ENCODE measurements around the gene LYRM9. TPM values are rescaled to one million over a fixed set of nuclear protein-coding genes. Genes with fewer than 3 reads are reported as not detected.
"Not testable (repeated sequence)": the region's sequence is repeated elsewhere in the genome, so short reads cannot be mapped to it uniquely, and the experiment has no call there.

The LYRM9 gene
- total and polyA plus RNA-seq, 9 of the 15 experiments (the other 6 are each of a cell fraction or from before 2014, with no cell fraction given) = 0.98 to 4.7 (median 1.8) TPM

- H3K4me2 ChIP-seq (ENCODE audit: insufficient read depth, low read length); H4K20me1 ChIP-seq (replicated peaks; ENCODE audit: control insufficient read depth, insufficient read depth, low read length); in situ Hi-C loops (cut with MboI); H3K9ac ChIP-seq (ENCODE audit: insufficient read depth in 1 of 2, low read depth in 2 of 2, low read length in 2 of 2); H3K27ac ChIP-seq (ENCODE audit: extremely low read depth, low read depth, low read length); BruUV-seq (replicated peaks); intact Hi-C loops (cut with micrococcal nuclease); H3K9me1 ChIP-seq (ENCODE audit: control insufficient read depth, insufficient read depth, low read length); H3K79me2 ChIP-seq (ENCODE audit: control insufficient read depth, insufficient read depth, low read length); DNase-seq (ENCODE audit: extremely low read depth in 1 of 4, low spot score in 3 of 4); H3K36me3 ChIP-seq (ENCODE audit: control insufficient read depth, insufficient read depth, low read length); H3K4me3 ChIP-seq; H3K27me3 ChIP-seq (ENCODE audit: control insufficient read depth in 2 of 2, insufficient read depth in 2 of 2, low read length in 2 of 2); ATAC-seq; POLR2A ChIA-PET; H3K4me1 ChIP-seq (replicated peaks in 1 of 2; ENCODE audit: control insufficient read depth in 2 of 2, insufficient read depth in 2 of 2, low read length in 2 of 2); CTCF ChIA-PET (ENCODE audit: low intra/inter-chr PET ratio); H3K9me3 ChIP-seq (replicated peaks; ENCODE audit: control insufficient read depth, insufficient read depth, low read depth, low read length); H2AFZ ChIP-seq (ENCODE audit: low read depth, low read length): not testable (repeated sequence)
- FAIRE-seq = peak; percentile 81
- WGBS (ENCODE audit: insufficient coverage, low coverage, missing lambda C conversion rate) = no CpG with 5 or more reads among the region's 2 CpGs
These were observed 63.9 kb downstream of the LYRM9 start for GRCh38 chr17:27829143-27829711.

Other genes starting within 250 kb of the LYRM9 start
- gene NOS2, start 92.8 kb downstream of the LYRM9 start, total RNA-seq (2014; rRNA removed) = not detected in 2 replicates
- not detected in 2 replicates for gene NOS2, start 92.8 kb downstream of the LYRM9 start, total RNA-seq (2014; rRNA removed; fragmentation: Illumina TruSeq; extraction: Trizol)
- not detected in 2 replicates for gene NOS2, start 92.8 kb downstream of the LYRM9 start, total RNA-seq (2015; rRNA removed; fragmentation: Illumina TruSeq; extraction: Trizol)
- not detected in 2 replicates for gene NOS2, start 92.8 kb downstream of the LYRM9 start, total RNA-seq (2021)
- gene NOS2, start 92.8 kb downstream of the LYRM9 start, polyA plus RNA-seq (2011; rRNA removed) = not detected in 2 replicates
- gene NOS2, start 92.8 kb downstream of the LYRM9 start, polyA plus RNA-seq (2014; fragmentation: Illumina TruSeq; extraction: Trizol) = not detected in 2 replicates
- gene NOS2, start 92.8 kb downstream of the LYRM9 start, polyA plus RNA-seq (2014; fragmentation: Nextera tagmentation; extraction: Ambion mirVana) = not detected
- not detected in 2 replicates for gene NOS2, start 92.8 kb downstream of the LYRM9 start, polyA plus RNA-seq (2014; rRNA removed)
- 25.7 and 25.8 TPM in 2 replicates for gene NLK, start 149.3 kb upstream of the LYRM9 start, total RNA-seq (2014; rRNA removed)
- gene NLK, start 149.3 kb upstream of the LYRM9 start, total RNA-seq (2014; rRNA removed; fragmentation: Illumina TruSeq; extraction: Trizol) = 26.3 and 29.8 TPM in 2 replicates
- 33.2 and 33.7 TPM in 2 replicates for gene NLK, start 149.3 kb upstream of the LYRM9 start, total RNA-seq (2015; rRNA removed; fragmentation: Illumina TruSeq; extraction: Trizol)
- gene NLK, start 149.3 kb upstream of the LYRM9 start, total RNA-seq (2021) = 29.1 and 29.2 TPM in 2 replicates
- 44.4 and 59.6 TPM in 2 replicates for gene NLK, start 149.3 kb upstream of the LYRM9 start, polyA plus RNA-seq (2011; rRNA removed)
- gene NLK, start 149.3 kb upstream of the LYRM9 start, polyA plus RNA-seq (2014; fragmentation: Illumina TruSeq; extraction: Trizol) = 30.5 and 33.7 TPM in 2 replicates
- 10 to 100 TPM; 10.9 to 11.1 TPM for gene NLK, start 149.3 kb upstream of the LYRM9 start, polyA plus RNA-seq (2014; fragmentation: Nextera tagmentation; extraction: Ambion mirVana)
- 26.7 and 27.7 TPM in 2 replicates for gene NLK, start 149.3 kb upstream of the LYRM9 start, polyA plus RNA-seq (2014; rRNA removed)

Measured in K562 (cell line).